Measurements from ENCODE around the gene CYS1. TPM values are rescaled to one million over a fixed set of nuclear protein-coding genes. Genes with fewer than 3 reads are reported as not detected.

The CYS1 gene
- total RNA-seq, 2 experiments from 2014 or later, result 0.68 TPM; not detected in 1

DNA sequence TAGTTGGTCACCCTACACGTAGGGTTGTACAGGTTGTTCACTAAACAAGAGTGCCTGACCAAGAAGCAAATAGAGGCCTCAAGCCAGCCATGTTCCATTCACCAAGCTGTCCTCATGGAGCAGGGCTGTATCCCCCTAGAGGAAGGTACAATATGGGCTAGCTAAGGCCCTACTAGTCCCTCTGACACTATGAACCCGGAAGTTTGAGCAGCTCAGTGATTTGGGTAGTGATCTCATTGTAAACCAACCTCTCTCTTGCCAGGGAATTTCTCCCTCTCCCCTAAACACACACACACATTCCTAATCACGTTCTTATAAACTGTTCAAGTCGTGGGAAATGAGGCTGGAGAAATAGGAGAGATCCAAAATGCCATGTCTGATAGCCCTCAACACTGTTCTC, 6.7 kb upstream of the CYS1 start:
- intact Hi-C loops (cut with micrococcal nuclease; ENCODE audit: unreplicated experiment), result no loop called here
- Histone ChIP-seq H3K27ac (ENCODE audit: low read depth, low read length, poor library complexity, severe bottlenecking) (no peak overlapping the region), H3K4me1 (ENCODE audit: insufficient read depth, low read length, poor library complexity, severe bottlenecking) (peaks cover 38% of the 10 kb centered on the region), H3K9me2 (ENCODE audit: insufficient read depth, low read length) (no peaks in the 10 kb centered on the region), H3K79me2 (ENCODE audit: insufficient read depth, low read depth, low read length) (no peaks in the 10 kb centered on the region), H3K9me3 (ENCODE audit: low read length) (no peaks in the 10 kb centered on the region), H3K4me2 (ENCODE audit: low read length) (no peak overlapping the region), H3K36me3 (ENCODE audit: insufficient read depth, low read length) (no peaks in the 10 kb centered on the region), H3K4me3 (ENCODE audit: low read depth, low read length, poor library complexity, severe bottlenecking) (no peak overlapping the region), H4K20me1 (ENCODE audit: insufficient read depth, low read length) (no peaks in the 10 kb centered on the region), H2AFZ (ENCODE audit: low read length) (peak overlapping the region; percentile 33; the same call in 1 of the 2 replicates)
- BruUV-seq (replicated peaks), result no TSS peak
- no peak for DNase-seq (ENCODE audit: low spot score)
- ChIA-PET CTCF (ENCODE audit: unreplicated experiment) (no interaction called here), POLR2A (interaction anchor here (0.6 kb wide), 1 partner anchor 291 kb away, joined by 4 read pairs; no protein-coding TSS in a partner anchor)
- TF ChIP-seq, protein P1, sequence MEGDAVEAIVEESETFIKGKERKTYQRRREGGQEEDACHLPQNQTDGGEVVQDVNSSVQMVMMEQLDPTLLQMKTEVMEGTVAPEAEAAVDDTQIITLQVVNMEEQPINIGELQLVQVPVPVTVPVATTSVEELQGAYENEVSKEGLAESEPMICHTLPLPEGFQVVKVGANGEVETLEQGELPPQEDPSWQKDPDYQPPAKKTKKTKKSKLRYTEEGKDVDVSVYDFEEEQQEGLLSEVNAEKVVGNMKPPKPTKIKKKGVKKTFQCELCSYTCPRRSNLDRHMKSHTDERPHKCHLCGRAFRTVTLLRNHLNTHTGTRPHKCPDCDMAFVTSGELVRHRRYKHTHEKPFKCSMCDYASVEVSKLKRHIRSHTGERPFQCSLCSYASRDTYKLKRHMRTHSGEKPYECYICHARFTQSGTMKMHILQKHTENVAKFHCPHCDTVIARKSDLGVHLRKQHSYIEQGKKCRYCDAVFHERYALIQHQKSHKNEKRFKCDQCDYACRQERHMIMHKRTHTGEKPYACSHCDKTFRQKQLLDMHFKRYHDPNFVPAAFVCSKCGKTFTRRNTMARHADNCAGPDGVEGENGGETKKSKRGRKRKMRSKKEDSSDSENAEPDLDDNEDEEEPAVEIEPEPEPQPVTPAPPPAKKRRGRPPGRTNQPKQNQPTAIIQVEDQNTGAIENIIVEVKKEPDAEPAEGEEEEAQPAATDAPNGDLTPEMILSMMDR (conservative IDR thresholded peaks at IDR 0.05; ENCODE audit: low read length), result no peak
- TF ChIP-seq EZH2phosphoT487 (IDR thresholded peaks at IDR 0.05; ENCODE audit: borderline replicate concordance, low read depth, low read length), result no peak

DNA sequence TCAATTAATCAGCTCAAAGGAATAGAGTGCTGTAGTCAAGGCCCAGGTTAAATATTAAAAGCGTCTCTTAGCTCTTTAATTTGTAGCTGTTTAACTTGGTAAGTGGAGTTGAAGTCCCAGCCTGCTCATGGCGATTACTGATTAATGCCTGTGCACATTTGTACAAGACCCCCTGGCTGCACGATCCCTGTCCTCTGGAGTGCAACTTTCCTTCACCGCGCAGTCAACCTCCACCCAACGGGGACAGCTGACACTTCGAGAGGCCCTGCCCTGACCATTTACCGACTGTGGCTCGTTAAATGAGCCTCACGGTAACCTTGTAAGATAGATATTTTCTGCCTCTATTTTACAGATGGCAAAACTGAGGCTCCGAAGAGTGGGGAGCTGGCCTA, 5.5 kb upstream of the CYS1 start:
- DNase-seq (ENCODE audit: low spot score), result no peak
- no peak overlapping the region for H2AFZ ChIP-seq (ENCODE audit: low read length)
- H3K4me2 ChIP-seq (ENCODE audit: low read length), result no peak overlapping the region
- peaks cover 51% of the 10 kb centered on the region for H3K4me1 ChIP-seq (ENCODE audit: insufficient read depth, low read length, poor library complexity, severe bottlenecking)
- H3K4me3 ChIP-seq (ENCODE audit: low read depth, low read length, poor library complexity, severe bottlenecking), result no peak overlapping the region
- CTCF ChIA-PET (ENCODE audit: unreplicated experiment), result interaction anchor here (0.5 to 1.4 kb wide), 2 partner anchors 11 to 297 kb away, joined by 3 read pairs; no protein-coding TSS in a partner anchor
- H4K20me1 ChIP-seq (ENCODE audit: insufficient read depth, low read length), result no peaks in the 10 kb centered on the region
- no peaks in the 10 kb centered on the region for H3K9me2 ChIP-seq (ENCODE audit: insufficient read depth, low read length)
- H3K9me3 ChIP-seq (ENCODE audit: low read length), result no peaks in the 10 kb centered on the region
- TF ChIP-seq, protein P1 (conservative IDR thresholded peaks at IDR 0.05; ENCODE audit: low read length), result no peak
- TF ChIP-seq EZH2phosphoT487 (IDR thresholded peaks at IDR 0.05; ENCODE audit: borderline replicate concordance, low read depth, low read length), result no peak
- no TSS peak for BruUV-seq (replicated peaks)
- intact Hi-C loops (cut with micrococcal nuclease; ENCODE audit: unreplicated experiment), result no loop called here
- POLR2A ChIA-PET, result interaction anchor here (0.5 to 1.6 kb wide), 6 partner anchors 8 to 329 kb away, joined by 3 to 10 read pairs (median 4); no protein-coding TSS in a partner anchor
- no peaks in the 10 kb centered on the region for H3K79me2 ChIP-seq (ENCODE audit: insufficient read depth, low read depth, low read length)
- no peak overlapping the region for H3K27ac ChIP-seq (ENCODE audit: low read depth, low read length, poor library complexity, severe bottlenecking)
- H3K36me3 ChIP-seq (ENCODE audit: insufficient read depth, low read length), result no peaks in the 10 kb centered on the region

DNA sequence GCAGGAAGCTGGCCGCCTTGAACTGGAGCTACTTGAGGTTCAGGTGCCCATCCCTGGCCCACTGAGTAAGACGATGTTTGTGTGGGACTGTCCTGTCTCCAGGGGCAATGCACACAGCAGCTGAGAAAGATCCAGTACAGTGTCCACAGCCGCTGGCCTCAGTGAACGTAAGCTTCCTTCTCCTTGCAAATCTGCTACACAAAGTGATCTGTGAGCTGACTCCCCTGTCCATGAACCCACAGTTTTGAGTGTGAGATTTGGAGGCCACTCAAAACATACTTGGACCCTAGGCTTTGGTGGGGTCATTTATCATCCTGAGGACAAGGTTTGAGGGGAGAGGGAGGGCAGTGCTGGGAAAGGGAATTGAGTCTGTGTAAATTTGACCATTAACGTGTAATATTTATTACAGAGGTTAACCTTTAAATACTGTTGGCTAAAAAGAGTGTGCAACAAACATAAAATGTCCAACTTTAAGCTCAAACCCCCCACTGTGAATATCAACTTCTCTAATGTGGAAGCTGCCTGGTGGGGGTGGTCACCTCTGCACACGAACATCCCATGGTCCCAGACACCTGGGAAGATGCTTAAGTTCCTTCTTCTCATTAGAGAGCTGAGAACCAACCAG, 4.9 kb upstream of the CYS1 start:
- BruUV-seq (replicated peaks), result no TSS peak
- intact Hi-C loops (cut with micrococcal nuclease; ENCODE audit: unreplicated experiment), result no loop called here
- no peaks in the 10 kb centered on the region for H3K9me2 ChIP-seq (ENCODE audit: insufficient read depth, low read length)
- CTCF ChIA-PET (ENCODE audit: unreplicated experiment), result interaction anchor here (1.4 kb wide), 1 partner anchor 11 kb away, joined by 3 read pairs; no protein-coding TSS in a partner anchor
- H3K4me1 ChIP-seq (ENCODE audit: insufficient read depth, low read length, poor library complexity, severe bottlenecking), result peaks cover 55% of the 10 kb centered on the region
- H3K4me2 ChIP-seq (ENCODE audit: low read length), result no peak overlapping the region
- H4K20me1 ChIP-seq (ENCODE audit: insufficient read depth, low read length), result no peaks in the 10 kb centered on the region
- no peak overlapping the region for H3K4me3 ChIP-seq (ENCODE audit: low read depth, low read length, poor library complexity, severe bottlenecking)
- H3K27ac ChIP-seq (ENCODE audit: low read depth, low read length, poor library complexity, severe bottlenecking), result no peak overlapping the region
- no peak overlapping the region for H2AFZ ChIP-seq (ENCODE audit: low read length)
- H3K9me3 ChIP-seq (ENCODE audit: low read length), result no peaks in the 10 kb centered on the region
- TF ChIP-seq, protein P1 (conservative IDR thresholded peaks at IDR 0.05; ENCODE audit: low read length), result no peak
- TF ChIP-seq EZH2phosphoT487 (IDR thresholded peaks at IDR 0.05; ENCODE audit: borderline replicate concordance, low read depth, low read length), result no peak
- H3K36me3 ChIP-seq (ENCODE audit: insufficient read depth, low read length), result no peaks in the 10 kb centered on the region
- POLR2A ChIA-PET, result interaction anchor here (0.5 to 1.6 kb wide), 8 partner anchors 8 to 330 kb away, joined by 3 to 10 read pairs (median 5); no protein-coding TSS in a partner anchor
- H3K79me2 ChIP-seq (ENCODE audit: insufficient read depth, low read depth, low read length), result no peaks in the 10 kb centered on the region
- no peak for DNase-seq (ENCODE audit: low spot score)
